HTERT RPE-1 (cell line): ENCODE measurements around the gene VSIG10.
"Not testable (repeated sequence)": the region's sequence is repeated elsewhere in the genome, so short reads cannot be mapped to it uniquely, and the experiment has no call there.

ENCODE experiments used
- in situ Hi-C: fragments of 300-500 bp; cut with MboI; formaldehyde crosslinking; loops from 4 replicates; pipeline ENCODE4 v1.14.3; 2020; ENCODE audit warnings: low sequenced_read_pairs

VSIG10 gene

GRCh38 chr12:118109088-118109487 lies 5.3 kb upstream of the VSIG10 start:
- in situ Hi-C loops = no loop called here

GRCh38 chr12:118107694-118108093 lies 3.9 kb upstream of the VSIG10 start:
- in situ Hi-C loops = no loop called here

GRCh38 chr12:118107011-118107410 lies 3.2 kb upstream of the VSIG10 start:
- in situ Hi-C loops = no loop called here

GRCh38 chr12:118103201-118103600 lies 610 bp downstream of the VSIG10 start:
- in situ Hi-C loops = no loop called here

GRCh38 chr12:118102609-118103008 lies 1.2 kb downstream of the VSIG10 start:
- in situ Hi-C loops = no loop called here

GRCh38 chr12:118102070-118102469 lies 1.7 kb downstream of the VSIG10 start:
- in situ Hi-C loops = no loop called here

GRCh38 chr12:118101051-118101450 lies 2.8 kb downstream of the VSIG10 start:
- in situ Hi-C loops = no loop called here

- in situ Hi-C loops = no loop called here
Measured at GRCh38 chr12:118098911-118099671, 4.7 kb downstream of the VSIG10 start.

- in situ Hi-C loops = no loop called here
Measured at GRCh38 chr12:118098401-118098800, 5.4 kb downstream of the VSIG10 start.

GRCh38 chr12:118094039-118094438 lies 9.8 kb downstream of the VSIG10 start:
- in situ Hi-C loops = no loop called here

GRCh38 chr12:118089782-118090181 lies 14.0 kb downstream of the VSIG10 start:
- in situ Hi-C loops = no loop called here

GRCh38 chr12:118082161-118082560 lies 21.6 kb downstream of the VSIG10 start:
- in situ Hi-C loops = no loop called here

- in situ Hi-C loops = not testable (repeated sequence)
Measured at GRCh38 chr12:118081521-118081920, 22.3 kb downstream of the VSIG10 start.

GRCh38 chr12:118073768-118074167 lies 30.0 kb downstream of the VSIG10 start:
- in situ Hi-C loops = no loop called here

- in situ Hi-C loops = no loop called here
Measured at GRCh38 chr12:118070650-118071049, 33.2 kb downstream of the VSIG10 start.

GRCh38 chr12:118068445-118068844 lies 35.4 kb downstream of the VSIG10 start:
- in situ Hi-C loops = no loop called here

GRCh38 chr12:118065380-118065779 lies 38.4 kb downstream of the VSIG10 start:
- in situ Hi-C loops = no loop called here

- in situ Hi-C loops = no loop called here
Measured at GRCh38 chr12:118064608-118065007, 39.2 kb downstream of the VSIG10 start.

- in situ Hi-C loops = no loop called here
Measured at GRCh38 chr12:118063576-118064391, 40.0 kb downstream of the VSIG10 start.

- in situ Hi-C loops = no loop called here
Measured at GRCh38 chr12:118061873-118062843, 41.7 kb downstream of the VSIG10 start.
